ENCODE measurements around the gene RASD2. TPM values are rescaled to one million over a fixed set of nuclear protein-coding genes. Genes with fewer than 3 reads are reported as not detected.

Gene RASD2
- total RNA-seq, 3 donors from 2014 or later (not counting 1 experiment from before 2014, with no cell fraction given), result 0.20 to 0.64 (median 0.20) TPM

GRCh38 chr22:35516723-35517122 is 23.9 kb upstream of the RASD2 start:
- no peak overlapping the region for H3K27ac ChIP-seq (ENCODE audit: low read length)
- H3K27me3 Mint-ChIP-seq (ENCODE audit: low read depth in 2 of 2), result peaks cover 11 to 17% of the 10 kb centered on the region in 2 donors
- no peaks in the 10 kb centered on the region for H3K27me3 ChIP-seq (ENCODE audit: control insufficient read depth, insufficient read depth, low read length)
- ATAC-seq, result no peak
- H3K36me3 Mint-ChIP-seq, result no peaks in the 10 kb centered on the region
- H3K4me1 Mint-ChIP-seq, result no peaks in the 10 kb centered on the region
- H3K4me3 ChIP-seq (ENCODE audit: low read length), result no peak overlapping the region
- H3K27ac Mint-ChIP-seq, result no peak overlapping the region
- H3K36me3 ChIP-seq (ENCODE audit: control insufficient read depth, insufficient read depth, low read length), result no peaks in the 10 kb centered on the region
- H3K9me3 ChIP-seq (ENCODE audit: control insufficient read depth, insufficient read depth, low read length), result no peaks in the 10 kb centered on the region
- no peaks in the 10 kb centered on the region for H3K9me3 Mint-ChIP-seq
- H3K4me3 Mint-ChIP-seq, result no peak overlapping the region
- TF ChIP-seq CTCF (IDR thresholded peaks at IDR 0.05), result no peak
- intact Hi-C loops (cut with micrococcal nuclease), result no loop called here
- H3K4me1 ChIP-seq (ENCODE audit: control insufficient read depth, insufficient read depth, low read length), result no peaks in the 10 kb centered on the region
- 95% methylated on average over 9 of the region's 9 CpGs for WGBS (ENCODE audit: insufficient coverage)
- DNase-seq, result no peak

- Mint-ChIP-seq H3K4me3 (no peak overlapping the region), H3K9me3 (no peaks in the 10 kb centered on the region), H3K36me3 (no peaks in the 10 kb centered on the region), H3K27ac (no peak overlapping the region), H3K4me1 (no peaks in the 10 kb centered on the region), H3K27me3 (ENCODE audit: low read depth in 2 of 2) (peaks cover 16 to 22% of the 10 kb centered on the region in 2 donors)
- TF ChIP-seq CTCF (IDR thresholded peaks at IDR 0.05), result no peak
- Histone ChIP-seq H3K9me3 (ENCODE audit: control insufficient read depth, insufficient read depth, low read length) (no peaks in the 10 kb centered on the region), H3K4me3 (ENCODE audit: low read length) (no peak overlapping the region), H3K27me3 (ENCODE audit: control insufficient read depth, insufficient read depth, low read length) (no peaks in the 10 kb centered on the region), H3K27ac (ENCODE audit: low read length) (no peak overlapping the region), H3K36me3 (ENCODE audit: control insufficient read depth, insufficient read depth, low read length) (no peaks in the 10 kb centered on the region), H3K4me1 (ENCODE audit: control insufficient read depth, insufficient read depth, low read length) (no peaks in the 10 kb centered on the region)
- intact Hi-C loops (cut with micrococcal nuclease), result no loop called here
- no peak for ATAC-seq
- no peak for DNase-seq
- WGBS (ENCODE audit: insufficient coverage), result 82% methylated on average over 6 of the region's 6 CpGs
Measured at GRCh38 chr22:35517207-35517606, 23.4 kb upstream of the RASD2 start.

GRCh38 chr22:35517769-35518530 is 22.7 kb upstream of the RASD2 start:
- ATAC-seq (no peak), DNase-seq (no peak)
- no peaks in the 10 kb centered on the region for H3K9me3 ChIP-seq (ENCODE audit: control insufficient read depth, insufficient read depth, low read length)
- WGBS (ENCODE audit: insufficient coverage), result 90% methylated on average over 8 of the region's 8 CpGs
- Mint-ChIP-seq H3K27me3 (ENCODE audit: low read depth in 2 of 2) (peaks cover 16 to 30% of the 10 kb centered on the region in 2 donors), H3K9me3 (no peaks in the 10 kb centered on the region), H3K4me3 (no peak overlapping the region), H3K36me3 (no peaks in the 10 kb centered on the region), H3K4me1 (no peaks in the 10 kb centered on the region), H3K27ac (no peak overlapping the region)
- H3K4me3 ChIP-seq (ENCODE audit: low read length), result no peak overlapping the region
- H3K27me3 ChIP-seq (ENCODE audit: control insufficient read depth, insufficient read depth, low read length), result no peaks in the 10 kb centered on the region
- H3K36me3 ChIP-seq (ENCODE audit: control insufficient read depth, insufficient read depth, low read length), result no peaks in the 10 kb centered on the region
- intact Hi-C loops (cut with micrococcal nuclease), result no loop called here
- H3K4me1 ChIP-seq (ENCODE audit: control insufficient read depth, insufficient read depth, low read length), result no peaks in the 10 kb centered on the region
- no peak for TF ChIP-seq CTCF (IDR thresholded peaks at IDR 0.05)
- no peak overlapping the region for H3K27ac ChIP-seq (ENCODE audit: low read length)

- TF ChIP-seq CTCF (IDR thresholded peaks at IDR 0.05), result no peak
- no peak overlapping the region for H3K27ac Mint-ChIP-seq
- peaks cover 9 to 31% of the 10 kb centered on the region in 2 donors for H3K27me3 Mint-ChIP-seq (ENCODE audit: low read depth in 2 of 2)
- Histone ChIP-seq H3K27ac (ENCODE audit: low read length) (no peak overlapping the region), H3K4me3 (ENCODE audit: low read length) (no peak overlapping the region), H3K27me3 (ENCODE audit: control insufficient read depth, insufficient read depth, low read length) (no peaks in the 10 kb centered on the region), H3K4me1 (ENCODE audit: control insufficient read depth, insufficient read depth, low read length) (no peaks in the 10 kb centered on the region), H3K36me3 (ENCODE audit: control insufficient read depth, insufficient read depth, low read length) (no peaks in the 10 kb centered on the region), H3K9me3 (ENCODE audit: control insufficient read depth, insufficient read depth, low read length) (no peaks in the 10 kb centered on the region)
- no peaks in the 10 kb centered on the region for H3K9me3 Mint-ChIP-seq
- no peaks in the 10 kb centered on the region for H3K4me1 Mint-ChIP-seq
- WGBS (ENCODE audit: insufficient coverage), result 90% methylated on average over 5 of the region's 7 CpGs
- no peaks in the 10 kb centered on the region for H3K36me3 Mint-ChIP-seq
- ATAC-seq (no peak), DNase-seq (no peak)
- intact Hi-C loops (cut with micrococcal nuclease), result no loop called here
- H3K4me3 Mint-ChIP-seq, result no peak overlapping the region
Measured at GRCh38 chr22:35518811-35519210, 21.8 kb upstream of the RASD2 start.

Measured in natural killer cell (primary cell).